Psoas muscle (tissue), 8 donors: ENCODE results near the gene PSKH1. TPM values are rescaled to one million over a fixed set of nuclear protein-coding genes. Genes with fewer than 3 reads are reported as not detected.
A peak's percentile ranks its signal among the peaks of the same experiment; 100 is the strongest.

ENCODE experiments used
- ATAC-seq, 4 donors: fragments of 200-7000 bp; cut with Tn5 transposase; one replicate each; pipeline ENCODE4 v1.9.1; 2020; ENCODE audit warnings: moderate library complexity in 3 of 4, mild to moderate bottlenecking in 2 of 4
- DNase-seq, 2 donors: peaks; one replicate each; pipeline ENCODE4 v3.0.0-alpha.2; 2020
- H3K27ac ChIP-seq: fragments of 200-600 bp; one replicate; pipeline ENCODE4 v1.8.0; 2022
- H3K27me3 ChIP-seq, 3 donors: fragments of 200-600 bp in 1 of 3; one replicate each; pipeline versions ENCODE4 v1.6.1 to v1.8.0; 2013 to 2022; ENCODE audit warnings: low read length in 2 of 3, mild to moderate bottlenecking in 2 of 3, moderate library complexity in 1 of 3; ENCODE audit not compliant: insufficient read depth in 3 of 3
- H3K36me3 ChIP-seq, 2 donors: fragments of 200-600 bp in 1 of 2; one replicate each; pipeline versions ENCODE4 v1.6.1 to v1.8.0; 2013 to 2022; ENCODE audit warnings: low read depth in 1 of 2, mild to moderate bottlenecking in 1 of 2, moderate library complexity in 1 of 2; ENCODE audit not compliant: insufficient read depth in 1 of 2
- H3K4me1 ChIP-seq: fragments of 200-600 bp; one replicate; pipeline ENCODE4 v1.8.0; 2022
- H3K4me3 ChIP-seq: fragments of 200-600 bp; one replicate; pipeline ENCODE4 v1.8.0; 2022; ENCODE audit warnings: mild to moderate bottlenecking
- H3K9me3 ChIP-seq: fragments of 200-600 bp; one replicate; pipeline ENCODE4 v1.8.0; 2022
- CTCF ChIP-seq: fragments of 200-600 bp; IDR thresholded peaks from one replicate; pipeline ENCODE4 v1.8.0; 2022; ENCODE audit warnings: antibody characterized with exemption
- WGBS, 3 donors: extraction: QIAGEN DNeasy Blood & Tissue Kit; methylation state at CpG; one replicate each; pipeline versions ENCODE4 v1.1.6 to v1.1.7; 2013; 5-methylcytosine and 5-hydroxymethylcytosine counted together
- intact Hi-C, 2 donors: fragments of 100-400 bp; cut with DNase I; formaldehyde crosslinking; loops; one replicate each; pipeline versions ENCODE4 v1.11.0 to v1.14.2; 2022
- polyA plus RNA-seq, 3 donors: library from polyadenylated mRNA; stranded (reverse); fragments of 200-250 nt; gene quantifications; one replicate each; pipeline ENCODE4 v1.2.3, GENCODE V29; 2013
- total RNA-seq, 4 donors: library from RNA; stranded (reverse); fragmentation: NEBNext Ultra II Directional in 2 of 4; extraction: Animal tissue kit (Norgen Biotek cat#: 25700) in 2 of 4; gene quantifications; one replicate each; pipeline versions ENCODE4 v1.2.1 to v1.2.4, GENCODE V29; 2021 to 2023
- donor health status: healthy with polysubstance abuse.
- donor health status: DM: no; HTN: no; CAD: no; lungs with moderate emphysema.
- donor health status: Bipolar disorder and iron deficiency.
- donor health status: healthy.
- donor health status: DM: yes; HTN: yes; CAD: no.
- donor health status: DM: no; HTN: no; CAD: no.
- donor health status: DM: no; HTN: no; CAD: no.
- donor health status: DM: yes; HTN: yes; CAD: no.

Gene PSKH1
- total and polyA plus RNA-seq, 7 donors, result 9.6 to 18.8 (median 15.6) TPM

GRCh38 chr16:67864594-67864993, 28.5 kb upstream of the PSKH1 start:
- Histone ChIP-seq H3K27ac (peak overlapping the region; percentile 92), H3K4me1 (peaks cover 57% of the 10 kb centered on the region), H3K27me3 (no peaks in the 10 kb centered on the region), H3K36me3 (peaks cover 2 to 58% of the 10 kb centered on the region in 2 donors), H3K9me3 (no peaks in the 10 kb centered on the region), H3K4me3 (no peak overlapping the region)
- intact Hi-C loops, result no loop called here
- TF ChIP-seq CTCF, result no peak
- 77 to 92% (median 81%) methylated on average over 2 of the region's 2 CpGs for WGBS, 3 donors
- no peak for DNase-seq
- no peak for ATAC-seq

- ATAC-seq (peak in 1 of 4 donors; percentile 29), DNase-seq (peak; percentile 28 to 47)
- H3K9me3 ChIP-seq, result no peaks in the 10 kb centered on the region
- TF ChIP-seq CTCF, result no peak
- peaks cover 2 to 64% of the 10 kb centered on the region in 2 donors for H3K36me3 ChIP-seq
- no peak overlapping the region for H3K4me3 ChIP-seq
- WGBS, 3 donors, result 83 to 94% (median 83%) methylated on average over 2 of the region's 2 CpGs
- no peaks in the 10 kb centered on the region for H3K27me3 ChIP-seq
- H3K4me1 ChIP-seq, result peaks cover 50% of the 10 kb centered on the region
- intact Hi-C loops, result no loop called here
- H3K27ac ChIP-seq, result peak overlapping the region; percentile 92
Observed at GRCh38 chr16:67865318-67865717, 27.7 kb upstream of the PSKH1 start.

GRCh38 chr16:67868290-67868689, 24.8 kb upstream of the PSKH1 start:
- intact Hi-C loops, result no loop called here
- TF ChIP-seq CTCF, result no peak
- H3K4me1 ChIP-seq, result peaks cover 28% of the 10 kb centered on the region
- no peak overlapping the region for H3K4me3 ChIP-seq
- WGBS, 3 donors, result 91 to 96% (median 93%) methylated on average over 6 of the region's 6 CpGs
- H3K9me3 ChIP-seq, result no peaks in the 10 kb centered on the region
- DNase-seq (no peak), ATAC-seq (no peak)
- H3K27me3 ChIP-seq, result no peaks in the 10 kb centered on the region
- no peak overlapping the region for H3K27ac ChIP-seq
- H3K36me3 ChIP-seq, result peaks cover 2 to 77% of the 10 kb centered on the region in 2 donors

GRCh38 chr16:67869653-67870052, 23.4 kb upstream of the PSKH1 start:
- Histone ChIP-seq H3K27ac (no peak overlapping the region), H3K4me1 (peaks cover 25% of the 10 kb centered on the region), H3K9me3 (no peaks in the 10 kb centered on the region), H3K27me3 (no peaks in the 10 kb centered on the region), H3K36me3 (peaks cover 2 to 75% of the 10 kb centered on the region in 2 donors), H3K4me3 (no peak overlapping the region)
- 69 to 79% (median 69%) methylated on average over 7 of the region's 7 CpGs for WGBS, 3 donors
- ATAC-seq (no peak), DNase-seq (no peak)
- intact Hi-C loops, result no loop called here
- TF ChIP-seq CTCF, result no peak

GRCh38 chr16:67871256-67871655, 21.8 kb upstream of the PSKH1 start:
- Histone ChIP-seq H3K36me3 (peaks cover 2 to 65% of the 10 kb centered on the region in 2 donors), H3K27me3 (no peaks in the 10 kb centered on the region), H3K27ac (peak overlapping the region; percentile 87), H3K9me3 (no peaks in the 10 kb centered on the region), H3K4me3 (no peak overlapping the region), H3K4me1 (peaks cover 29% of the 10 kb centered on the region)
- no peak for TF ChIP-seq CTCF
- no peak for ATAC-seq
- intact Hi-C loops, result no loop called here
- DNase-seq, result no peak
- 54 to 70% (median 70%) methylated on average over 3 of the region's 3 CpGs for WGBS, 3 donors
